GM12878 (cell line): ENCODE measurements around the gene COL15A1. TPM values are rescaled to one million over a fixed set of nuclear protein-coding genes. Genes with fewer than 3 reads are reported as not detected.

Experiments used
- ATAC-seq: fragments of 200-7000 bp; cut with Tn5 transposase; 3 replicates; pipeline ENCODE4 v1.9.1; 2020; ENCODE audit warnings: mild to moderate bottlenecking, moderate library complexity
- BruUV-seq: library from RNA; stranded (reverse); fragments of 400-500 nt; replicated peaks from 2 replicates; lab custom pipeline; 2021; lab: Mats Ljungman, UMichigan
- CTCF ChIA-PET: fragments of 300-600 bp; sonication (Branson Sonifier 250); formaldehyde crosslinking; extraction: SDS; loops from one replicate; lab custom pipeline; 2021; ENCODE audit warnings: inconsistent platforms; lab: Yijun Ruan, JAX
- POLR2A ChIA-PET: fragments of 350-600 bp; formaldehyde crosslinking; extraction: SDS; loops from one replicate; lab custom pipeline; 2021; ENCODE audit warnings: inconsistent platforms; lab: Charles Lee
- RAD21 ChIA-PET: fragments of 300-600 bp; sonication (Branson Sonifier 250); formaldehyde crosslinking; loops from one replicate; lab custom pipeline; 2023; ENCODE audit warnings: antibody characterized with exemption; ENCODE audit not compliant: unreplicated experiment; lab: Charles Lee
- SMC1A ChIA-PET: fragments of 300-600 bp; sonication (Branson Sonifier 250); formaldehyde crosslinking; loops from one replicate; lab custom pipeline; 2023; ENCODE audit not compliant: unreplicated experiment, uncharacterized antibody; lab: Charles Lee
- DNase-seq: peaks from one replicate; pipeline ENCODE4 v3.0.0-alpha.2; 2011; ENCODE audit warnings: low read depth, low spot score
- FAIRE-seq: peaks from 3 replicates; lab custom pipeline; 2011; peaks lifted over from hg19 to GRCh38; lab: Jason Lieb, UNC
- H2AFZ ChIP-seq: 2 replicates; pipeline ENCODE4 v1.6.0; 2011; ENCODE audit warnings: low read depth, low read length, control low read depth; ENCODE audit not compliant: control insufficient read depth
- H3K27ac ChIP-seq: 2 replicates; pipeline ENCODE4 v1.5.1; 2011; ENCODE audit warnings: control low read depth; ENCODE audit not compliant: control insufficient read depth, insufficient read depth
- H3K27me3 ChIP-seq, 2 experiments: replicated peaks in 1 of 2; 2 replicates each; pipeline versions ENCODE4 v1.6.0 to v1.6.1; 2011; ENCODE audit warnings: low read length in 1 of 2; ENCODE audit not compliant: control insufficient read depth in 2 of 2, insufficient read depth in 2 of 2
- H3K36me3 ChIP-seq, 2 experiments: 2 replicates each; pipeline ENCODE4 v1.5.1; 2011; ENCODE audit warnings: low read length in 1 of 2; ENCODE audit not compliant: control insufficient read depth in 2 of 2, insufficient read depth in 2 of 2
- H3K4me1 ChIP-seq: 2 replicates; pipeline ENCODE4 v1.6.1; 2011; ENCODE audit warnings: mild to moderate bottlenecking, low read length, moderate library complexity, mixed read lengths; ENCODE audit not compliant: control insufficient read depth, insufficient read depth
- H3K4me2 ChIP-seq: 2 replicates; pipeline ENCODE4 v1.6.0; 2011; ENCODE audit warnings: control low read depth; ENCODE audit not compliant: control insufficient read depth, insufficient read depth
- H3K4me3 ChIP-seq: fragments of 200-600 bp; sonication (generic); 2 replicates; pipeline ENCODE4 v1.5.1; 2016
- H3K79me2 ChIP-seq: 2 replicates; pipeline ENCODE4 v1.6.0; 2011; ENCODE audit warnings: low read length; ENCODE audit not compliant: control insufficient read depth, insufficient read depth
- H3K9ac ChIP-seq: 2 replicates; pipeline ENCODE4 v1.8.0; 2011; ENCODE audit warnings: low read length, control low read depth, mixed read lengths; ENCODE audit not compliant: control insufficient read depth, insufficient read depth
- H3K9me3 ChIP-seq: replicated peaks from 3 replicates; pipeline ENCODE4 v1.5.1; 2011; ENCODE audit warnings: mild to moderate bottlenecking, low read length; ENCODE audit not compliant: control insufficient read depth, insufficient read depth
- H4K20me1 ChIP-seq: 2 replicates; pipeline ENCODE4 v1.6.0; 2011; ENCODE audit not compliant: control insufficient read depth, insufficient read depth
- BCL11A ChIP-seq: IDR thresholded peaks from 2 replicates; pipeline ENCODE4 v1.6.1; 2011; ENCODE audit warnings: low read depth, low read length
- BMI1 ChIP-seq: fragments of 450-650 bp; IDR thresholded peaks from 2 replicates; pipeline ENCODE4 v1.6.1; 2016; ENCODE audit warnings: mild to moderate bottlenecking, moderate library complexity, borderline replicate concordance
- BRCA1 ChIP-seq: IDR thresholded peaks from 2 replicates; pipeline ENCODE4 v1.6.1; 2011; ENCODE audit warnings: low read depth, low read length, improper control_type of control experiment
- CHD4 ChIP-seq: fragments of 200-600 bp; sonication (generic); IDR thresholded peaks from 2 replicates; pipeline ENCODE4 v1.6.1; 2016; ENCODE audit warnings: mild to moderate bottlenecking
- E2F8 ChIP-seq: fragments of 450-650 bp; IDR thresholded peaks from 2 replicates; pipeline ENCODE4 v1.6.1; 2018; ENCODE audit warnings: mild to moderate bottlenecking, low read depth, moderate library complexity; ENCODE audit not compliant: partially characterized antibody
- ESRRA ChIP-seq: IDR thresholded peaks from 2 replicates; pipeline ENCODE4 v1.6.1; 2012; ENCODE audit warnings: mild to moderate bottlenecking, low read length, improper control_type of control experiment
- EZH2 ChIP-seq: IDR thresholded peaks from 2 replicates; pipeline ENCODE4 v1.6.1; 2012; ENCODE audit warnings: low read depth, mild to moderate bottlenecking, control low read depth, inconsistent platforms, low read length, borderline replicate concordance; ENCODE audit not compliant: control insufficient read depth
- FOXM1 ChIP-seq: IDR thresholded peaks from 2 replicates; pipeline ENCODE4 v1.6.1; 2012; ENCODE audit warnings: low read depth, mild to moderate bottlenecking, inconsistent platforms, low read length, moderate library complexity
- HDAC6 ChIP-seq: fragments of 200-600 bp; sonication (generic); IDR thresholded peaks from one replicate; pipeline ENCODE4 v1.8.0; 2017; ENCODE audit warnings: antibody characterized with exemption; ENCODE audit not compliant: unreplicated experiment
- POLR2AphosphoS5 ChIP-seq: IDR thresholded peaks from 2 replicates; pipeline ENCODE4 v1.6.1; 2011; ENCODE audit warnings: mild to moderate bottlenecking, low read length, inconsistent platforms
- RB1 ChIP-seq: fragments of 450-650 bp; formaldehyde crosslinking; IDR thresholded peaks from 2 replicates; pipeline ENCODE4 v1.6.1; 2017; ENCODE audit warnings: mild to moderate bottlenecking, borderline replicate concordance
- RBBP5 ChIP-seq: fragments of 200-600 bp; sonication (generic); conservative IDR thresholded peaks from 2 replicates; pipeline ENCODE4 v1.6.1; 2016
- SMAD1 ChIP-seq: fragments of 450-650 bp; IDR thresholded peaks from 2 replicates; pipeline ENCODE4 v1.6.1; 2018; ENCODE audit warnings: mild to moderate bottlenecking, low read depth; ENCODE audit not compliant: partially characterized antibody
- SMC3 ChIP-seq: IDR thresholded peaks from 2 replicates; pipeline ENCODE4 v1.6.1; 2011; ENCODE audit warnings: low read length, improper control_type of control experiment, borderline replicate concordance
- TCF3 ChIP-seq: IDR thresholded peaks from 2 replicates; pipeline ENCODE4 v1.6.1; 2012; ENCODE audit warnings: low read depth, mild to moderate bottlenecking, low read length, borderline replicate concordance; ENCODE audit not compliant: insufficient read depth
- USF2 ChIP-seq: IDR thresholded peaks from 2 replicates; pipeline ENCODE4 v1.6.1; 2011; ENCODE audit warnings: low read depth, low read length, improper control_type of control experiment, borderline replicate concordance
- WGBS: methylation state at CpG from one replicate; pipeline ENCODE4 v1.1.6; 2016; ENCODE audit warnings: low lambda C conversion rate; ENCODE audit not compliant: insufficient replicate concordance, insufficient coverage; ENCODE audit errors: missing lambda C conversion rate; 5-methylcytosine and 5-hydroxymethylcytosine counted together
- in situ Hi-C: fragments of 300-500 bp; cut with MboI; formaldehyde crosslinking; loops from 9 replicates; pipeline ENCODE4 v1.14.3; 2018; ENCODE audit warnings: mixed read lengths
- intact Hi-C: fragments of 100-400 bp; cut with micrococcal nuclease; formaldehyde crosslinking; loops from one replicate; pipeline ENCODE4 v1.14.2; 2022; ENCODE audit not compliant: unreplicated experiment
- polyA plus RNA-seq, 11 experiments: library from polyadenylated mRNA; depleted of rRNA in 4 of 11; unstranded in 6 of 11; stranded (reverse) in 5 of 11; fragments of >200 nt; fragmentation: Nextera tagmentation in 4 of 11; fragmentation: Illumina TruSeq in 1 of 11; extraction: Ambion mirVana in 4 of 11; extraction: Trizol in 1 of 11; gene quantifications; 1 replicate in 1 of 11; 2 replicates in 10 of 11; pipeline versions ENCODE4 v1.2.1 to v1.2.3, GENCODE V29; 2011 to 2016; ENCODE audit warnings: inconsistent platforms in 2 of 11, missing spikeins in 2 of 11, low read depth in 1 of 11
- total RNA-seq, 4 experiments: library from RNA; depleted of rRNA in 3 of 4; stranded (reverse); fragments of >200 nt in 3 of 4; fragmentation: Illumina TruSeq in 1 of 4; extraction: Trizol in 1 of 4; gene quantifications; 2 replicates each; pipeline versions ENCODE4 v1.2.1 to v1.2.3, GENCODE V29; 2013 to 2021

Gene COL15A1
- total and polyA plus RNA-seq, 10 of the 15 experiments (the other 5 are each of a cell fraction or from before 2014, with no cell fraction given), result 0.01 to 0.28 (median 0.06) TPM; not detected in 2

GRCh38 chr9:99069546-99069945 is 125.8 kb downstream of the COL15A1 start:
- Histone ChIP-seq H3K9ac (no peak overlapping the region), H2AFZ (no peak overlapping the region; the same call in 1 of the 2 replicates), H3K4me2 (no peak overlapping the region), H3K9me3 (no peaks in the 10 kb centered on the region), H3K27me3 (no peaks in the 10 kb centered on the region), H3K36me3 (no peaks in the 10 kb centered on the region), H3K4me3 (no peak overlapping the region), H3K4me1 (no peaks in the 10 kb centered on the region; the same call in 1 of the 2 replicates), H3K79me2 (no peaks in the 10 kb centered on the region), H4K20me1 (no peaks in the 10 kb centered on the region), H3K27ac (no peak overlapping the region)
- SMC1A ChIA-PET, result no interaction called here
- 93% methylated on average over 12 of the region's 12 CpGs for WGBS
- ATAC-seq (no peak), FAIRE-seq (no peak), DNase-seq (no peak)
- POLR2A ChIA-PET, result no interaction called here
- TF ChIP-seq BMI1, result no peak
- no peak for TF ChIP-seq SMAD1
- no peak for TF ChIP-seq RB1
- TF ChIP-seq EZH2, result no peak
- TF ChIP-seq BRCA1, result no peak
- no peak for TF ChIP-seq POLR2AphosphoS5
- no peak for TF ChIP-seq RBBP5
- RAD21 ChIA-PET, result no interaction called here
- CTCF ChIA-PET, result no interaction called here
- intact Hi-C loops, result no loop called here
- in situ Hi-C loops, result no loop called here
- no TSS peak for BruUV-seq

- ChIA-PET RAD21 (no interaction called here), CTCF (interaction anchor here (1.1 kb wide), 1 partner anchor 70 kb away, joined by 3 read pairs; no protein-coding TSS in a partner anchor), POLR2A (interaction anchor here (0.6 kb wide), 1 partner anchor 1251 kb away, joined by 5 read pairs; no protein-coding TSS in a partner anchor), SMC1A (interaction anchor here (0.6 kb wide), 1 partner anchor 31 kb away, joined by 3 read pairs; no protein-coding TSS in a partner anchor)
- Histone ChIP-seq H3K27me3 (no peaks in the 10 kb centered on the region), H4K20me1 (no peaks in the 10 kb centered on the region), H3K4me3 (no peak overlapping the region), H3K4me1 (no peaks in the 10 kb centered on the region; the same call in 1 of the 2 replicates), H3K79me2 (no peaks in the 10 kb centered on the region), H3K9me3 (no peaks in the 10 kb centered on the region), H3K9ac (no peak overlapping the region), H3K36me3 (no peaks in the 10 kb centered on the region), H2AFZ (no peak overlapping the region), H3K27ac (no peak overlapping the region), H3K4me2 (no peak overlapping the region)
- in situ Hi-C loops, result no loop called here
- 83% methylated on average over 6 of the region's 6 CpGs for WGBS
- DNase-seq, result no peak
- no peak for ATAC-seq
- intact Hi-C loops, result no loop called here
- FAIRE-seq, result no peak
- BruUV-seq, result no TSS peak
- TF ChIP-seq FOXM1 (no peak), USF2 (no peak), TCF3 (no peak), E2F8 (no peak), CHD4 (no peak), SMC3 (no peak), HDAC6 (no peak), BCL11A (no peak), ESRRA (no peak)
Observed at GRCh38 chr9:99070681-99071080, 127.0 kb downstream of the COL15A1 start.
